Naive B cell (primary cell): Measurements from ENCODE around the gene CDC42BPB. TPM values are rescaled to one million over a fixed set of nuclear protein-coding genes. Genes with fewer than 3 reads are reported as not detected.

Experiments used
- ATAC-seq, 2 donors: fragments of 150-1000 bp; cut with Tn5 transposase; 2 replicates each; pipeline ENCODE4 v1.10.0; 2021; ENCODE audit warnings: low read depth in 2 of 2, mild to moderate bottlenecking in 2 of 2, moderate library complexity in 2 of 2
- DNase-seq: peaks from one replicate; pipeline ENCODE4 v3.0.0; 2022
- H3K27ac Mint-ChIP-seq, 6 donors: one replicate each; pipeline ENCODE4 v1.8.0; 2020 to 2022; ENCODE audit warnings: mild to moderate bottlenecking in 6 of 6, mixed read lengths in 6 of 6, moderate library complexity in 5 of 6, inconsistent platforms in 2 of 6
- H3K27me3 Mint-ChIP-seq, 3 donors: one replicate each; pipeline ENCODE4 v1.8.0; 2021 to 2022; ENCODE audit warnings: mixed read lengths in 3 of 3, mild to moderate bottlenecking in 1 of 3
- H3K36me3 Mint-ChIP-seq, 2 donors: one replicate each; pipeline ENCODE4 v1.8.0; 2020 to 2022; ENCODE audit warnings: mixed read lengths in 2 of 2, inconsistent platforms in 1 of 2, mild to moderate bottlenecking in 1 of 2
- H3K4me1 Mint-ChIP-seq, 3 donors: one replicate each; pipeline ENCODE4 v1.8.0; 2020 to 2022; ENCODE audit warnings: mixed read lengths in 3 of 3, inconsistent platforms in 1 of 3, mild to moderate bottlenecking in 1 of 3, moderate library complexity in 1 of 3
- H3K4me3 Mint-ChIP-seq, 8 donors: one replicate each; pipeline ENCODE4 v1.8.0; 2020 to 2022; ENCODE audit warnings: mild to moderate bottlenecking in 8 of 8, mixed read lengths in 8 of 8, moderate library complexity in 8 of 8, inconsistent platforms in 2 of 8
- H3K9me3 Mint-ChIP-seq, 7 donors: one replicate each; pipeline ENCODE4 v1.8.0; 2020 to 2022; ENCODE audit warnings: mixed read lengths in 7 of 7, mild to moderate bottlenecking in 5 of 7, inconsistent platforms in 2 of 7, moderate library complexity in 1 of 7
- polyA plus RNA-seq, 6 donors: library from polyadenylated mRNA; unstranded; fragments of 300-500 nt; fragmentation: Illumina TruSeq; gene quantifications; one replicate each; pipeline ENCODE4 v1.2.3, GENCODE V29; 2021; ENCODE audit warnings: low read depth in 6 of 6

CDC42BPB gene
- polyA plus RNA-seq, 6 donors from 2014 or later: 0.81 to 2.7 (median 0.97) TPM; not detected in 1

DNA sequence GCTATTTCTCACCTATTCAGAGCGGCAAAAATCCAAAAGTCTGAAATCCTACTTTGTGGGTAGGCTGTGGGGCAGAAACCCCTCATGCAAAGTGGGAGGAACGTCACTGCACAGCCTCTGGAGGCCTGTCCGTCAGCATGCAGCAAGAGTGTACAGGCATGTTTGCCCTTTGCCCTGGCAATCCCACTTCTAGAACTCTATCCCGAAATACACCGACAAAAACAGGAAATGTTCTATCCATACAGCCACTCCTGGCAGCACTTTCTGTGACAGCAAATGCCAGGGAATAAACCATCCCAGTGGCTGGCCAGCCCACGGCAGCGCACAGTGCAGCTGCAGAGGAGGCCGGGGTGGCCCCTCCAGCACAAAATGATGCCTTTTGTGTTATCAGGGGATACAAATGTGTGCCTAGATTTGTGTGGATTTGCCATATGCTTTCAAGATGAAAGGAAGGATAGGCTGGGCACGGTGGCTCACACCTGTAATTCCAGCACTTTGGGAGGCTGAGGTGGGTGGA lies 95.2 kb downstream of the CDC42BPB start:
- Mint-ChIP-seq H3K4me1 (no peaks in the 10 kb centered on the region), H3K27ac (no peak overlapping the region)

DNA sequence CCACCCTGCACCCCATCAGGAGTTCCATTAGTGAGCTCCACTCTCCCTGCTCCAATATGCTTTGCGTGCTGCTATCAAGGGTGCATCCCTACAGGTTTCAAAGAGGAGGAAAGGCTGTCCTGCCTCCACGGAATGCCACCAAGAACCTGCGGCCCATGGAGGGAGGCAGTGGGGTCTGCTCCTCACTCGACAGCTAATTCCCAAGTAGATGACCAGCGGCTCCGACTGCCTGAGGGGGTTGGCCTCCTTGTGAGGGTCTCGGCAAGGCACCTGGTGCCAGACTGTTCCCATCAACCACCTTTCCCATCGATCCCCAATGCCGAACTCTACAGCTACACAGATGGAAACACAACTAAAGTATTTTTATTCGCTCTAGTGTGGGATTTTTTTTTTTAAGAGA lies 98.9 kb downstream of the CDC42BPB start:
- DNase-seq (no peak), ATAC-seq (no peak)
- Mint-ChIP-seq H3K27ac (peak overlapping the region in 1 of 6 donors; percentile 52), H3K9me3 (no peaks in the 10 kb centered on the region), H3K4me3 (no peak overlapping the region), H3K36me3 (peaks cover 15 to 28% of the 10 kb centered on the region in 2 donors), H3K27me3 (no peaks in the 10 kb centered on the region), H3K4me1 (no peaks in the 10 kb centered on the region)

More for the DNA sequence above, 95.2 kb downstream of the CDC42BPB start:
- no peak for ATAC-seq
- Mint-ChIP-seq H3K9me3 (no peaks in the 10 kb centered on the region), H3K36me3 (peaks cover 10 to 26% of the 10 kb centered on the region in 2 donors), H3K4me3 (no peak overlapping the region), H3K27me3 (no peaks in the 10 kb centered on the region)
- DNase-seq: no peak

DNA sequence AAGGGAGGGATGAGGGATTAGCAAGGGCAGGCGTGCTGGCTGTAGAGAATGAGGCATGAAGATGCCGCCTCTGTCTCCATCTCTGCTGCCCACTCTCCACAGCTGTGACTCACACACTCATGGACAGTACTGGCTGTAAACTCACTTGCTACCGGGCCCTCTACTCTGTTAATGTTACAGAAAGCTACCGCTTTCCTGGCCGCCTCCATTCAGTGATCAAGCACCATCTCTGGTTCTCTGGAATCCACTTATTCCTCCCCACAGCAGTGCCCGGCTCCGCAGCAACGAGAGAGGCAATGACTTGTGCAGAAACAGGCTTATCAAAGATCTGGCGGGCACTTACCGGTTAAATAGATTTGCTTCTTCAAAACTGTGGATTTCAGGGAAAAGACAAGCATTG lies 100.1 kb downstream of the CDC42BPB start:
- no peaks in the 10 kb centered on the region for H3K27me3 Mint-ChIP-seq
- H3K4me3 Mint-ChIP-seq: no peak overlapping the region
- ATAC-seq (no peak), DNase-seq (no peak)
- no peaks in the 10 kb centered on the region for H3K4me1 Mint-ChIP-seq
- H3K36me3 Mint-ChIP-seq: peaks cover 19 to 29% of the 10 kb centered on the region in 2 donors
- no peaks in the 10 kb centered on the region for H3K9me3 Mint-ChIP-seq
- peak overlapping the region in 1 of 6 donors; percentile 21 for H3K27ac Mint-ChIP-seq

DNA sequence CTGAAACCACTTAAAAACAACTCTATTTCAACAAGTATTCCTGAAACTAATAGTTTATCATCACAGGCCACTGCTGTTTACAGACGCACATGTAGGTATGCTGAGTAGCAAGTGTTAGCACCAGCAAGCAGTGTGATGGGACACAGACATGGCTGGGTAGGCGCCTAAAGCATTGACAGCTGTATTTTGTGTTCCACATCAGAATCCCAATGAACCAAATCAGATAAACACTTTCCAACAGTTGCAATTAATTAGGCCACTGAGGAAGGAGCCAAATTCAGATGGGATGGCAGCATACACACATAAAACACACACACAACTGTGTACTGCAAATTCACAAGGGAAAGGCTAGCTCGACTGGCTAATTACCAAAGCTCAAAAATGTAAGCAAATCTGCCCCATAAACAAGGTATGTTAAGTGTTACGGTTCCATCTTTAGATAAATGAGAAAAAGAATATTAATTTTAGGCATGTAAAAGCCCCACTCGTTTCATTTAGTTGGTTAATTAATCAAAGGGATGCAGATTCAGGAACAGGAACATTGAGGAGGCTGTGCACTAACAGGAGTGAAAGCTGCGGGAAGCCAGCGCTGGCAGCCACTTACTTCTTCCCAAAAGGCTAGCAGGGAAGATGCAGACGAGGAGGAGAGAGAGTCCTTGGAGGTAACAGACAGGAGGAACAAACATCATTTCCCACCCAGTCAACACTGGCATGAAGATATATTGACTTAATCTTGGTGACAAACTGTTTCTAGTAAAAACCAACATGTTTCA lies 101.5 kb downstream of the CDC42BPB start:
- Mint-ChIP-seq H3K36me3 (peaks cover 19 to 25% of the 10 kb centered on the region in 2 donors), H3K9me3 (no peaks in the 10 kb centered on the region), H3K4me1 (no peaks in the 10 kb centered on the region), H3K27me3 (no peaks in the 10 kb centered on the region), H3K4me3 (no peak overlapping the region), H3K27ac (no peak overlapping the region)
- ATAC-seq: no peak
- DNase-seq: no peak

DNA sequence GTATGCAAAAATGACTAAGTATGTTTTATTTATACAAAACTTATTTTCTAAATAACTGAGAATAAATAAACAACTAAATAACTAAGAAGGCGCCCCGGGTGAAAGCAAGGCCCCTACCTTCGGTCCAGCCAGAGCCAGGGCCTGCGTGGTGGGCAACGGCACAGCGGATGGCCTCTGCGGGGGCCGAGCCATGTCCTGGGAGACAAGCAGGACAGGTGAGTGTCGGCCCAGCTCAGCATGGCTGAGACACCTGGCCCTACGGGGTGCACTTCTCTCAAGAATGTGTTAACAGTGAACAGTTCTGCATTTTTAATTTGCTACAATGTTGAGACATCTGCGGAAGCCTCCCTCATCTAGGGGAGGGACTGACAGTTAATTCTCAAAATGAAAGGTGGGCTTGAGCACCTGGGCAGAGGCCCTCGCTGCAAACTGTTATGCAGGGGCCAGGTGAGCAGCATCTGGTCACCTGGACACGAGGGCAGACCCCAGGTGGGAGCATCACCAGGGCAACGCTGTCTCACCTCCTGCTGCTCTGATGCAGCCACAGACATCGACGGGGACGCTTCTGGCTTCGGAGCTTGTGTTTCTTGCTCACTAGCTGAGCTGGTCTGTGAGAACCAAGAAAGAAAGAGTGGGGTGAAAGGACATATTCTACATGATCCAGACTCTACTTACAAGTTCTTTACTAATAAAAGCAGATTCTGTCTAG lies 103.1 kb downstream of the CDC42BPB start:
- DNase-seq (no peak), ATAC-seq (no peak)
- Mint-ChIP-seq H3K4me1 (peaks cover 7 to 13% (median 13%) of the 10 kb centered on the region in 3 donors), H3K9me3 (no peaks in the 10 kb centered on the region), H3K27me3 (no peaks in the 10 kb centered on the region), H3K4me3 (no peak overlapping the region), H3K27ac (no peak overlapping the region), H3K36me3 (peaks cover 19 to 21% of the 10 kb centered on the region in 2 donors)

- Mint-ChIP-seq H3K9me3 (no peaks in the 10 kb centered on the region), H3K27ac (no peak overlapping the region), H3K4me3 (no peak overlapping the region)
These were observed 104.2 kb downstream of the CDC42BPB start for GRCh38 chr14:102953100-102953499.

GRCh38 chr14:102952276-102952675 lies 105.1 kb downstream of the CDC42BPB start:
- Mint-ChIP-seq H3K36me3 (peaks cover 12 to 13% of the 10 kb centered on the region in 2 donors), H3K4me1 (peaks cover 14 to 24% (median 19%) of the 10 kb centered on the region in 3 donors), H3K4me3 (no peak overlapping the region), H3K27me3 (no peaks in the 10 kb centered on the region), H3K27ac (peak overlapping the region in 1 of 6 donors; percentile 60), H3K9me3 (no peaks in the 10 kb centered on the region)
- DNase-seq (no peak), ATAC-seq (no peak)

More at GRCh38 chr14:102953100-102953499, 104.2 kb downstream of the CDC42BPB start:
- no peak for ATAC-seq
- no peak for DNase-seq
- Mint-ChIP-seq H3K27me3 (no peaks in the 10 kb centered on the region), H3K36me3 (peaks cover 14 to 16% of the 10 kb centered on the region in 2 donors), H3K4me1 (peaks cover 13 to 20% (median 19%) of the 10 kb centered on the region in 3 donors)

- Mint-ChIP-seq H3K36me3 (peaks cover 13 to 16% of the 10 kb centered on the region in 2 donors), H3K4me1 (peaks cover 16 to 29% (median 19%) of the 10 kb centered on the region in 3 donors), H3K27me3 (no peaks in the 10 kb centered on the region), H3K4me3 (no peak overlapping the region), H3K9me3 (no peaks in the 10 kb centered on the region), H3K27ac (peak overlapping the region in 1 of 6 donors; percentile 60)
- ATAC-seq: no peak
- DNase-seq: no peak
These were observed 105.5 kb downstream of the CDC42BPB start for GRCh38 chr14:102951799-102952198.

- Mint-ChIP-seq H3K36me3 (peaks cover 11 to 16% of the 10 kb centered on the region in 2 donors), H3K27me3 (no peaks in the 10 kb centered on the region), H3K4me1 (peaks cover 16 to 32% (median 19%) of the 10 kb centered on the region in 3 donors), H3K4me3 (peak overlapping the region in 1 of 8 donors; percentile 42), H3K27ac (peak overlapping the region in 2 of 6 donors; percentile 26 to 63), H3K9me3 (no peaks in the 10 kb centered on the region)
- ATAC-seq (no peak), DNase-seq (no peak)
These were observed 106.3 kb downstream of the CDC42BPB start for GRCh38 chr14:102951034-102951433.

DNA sequence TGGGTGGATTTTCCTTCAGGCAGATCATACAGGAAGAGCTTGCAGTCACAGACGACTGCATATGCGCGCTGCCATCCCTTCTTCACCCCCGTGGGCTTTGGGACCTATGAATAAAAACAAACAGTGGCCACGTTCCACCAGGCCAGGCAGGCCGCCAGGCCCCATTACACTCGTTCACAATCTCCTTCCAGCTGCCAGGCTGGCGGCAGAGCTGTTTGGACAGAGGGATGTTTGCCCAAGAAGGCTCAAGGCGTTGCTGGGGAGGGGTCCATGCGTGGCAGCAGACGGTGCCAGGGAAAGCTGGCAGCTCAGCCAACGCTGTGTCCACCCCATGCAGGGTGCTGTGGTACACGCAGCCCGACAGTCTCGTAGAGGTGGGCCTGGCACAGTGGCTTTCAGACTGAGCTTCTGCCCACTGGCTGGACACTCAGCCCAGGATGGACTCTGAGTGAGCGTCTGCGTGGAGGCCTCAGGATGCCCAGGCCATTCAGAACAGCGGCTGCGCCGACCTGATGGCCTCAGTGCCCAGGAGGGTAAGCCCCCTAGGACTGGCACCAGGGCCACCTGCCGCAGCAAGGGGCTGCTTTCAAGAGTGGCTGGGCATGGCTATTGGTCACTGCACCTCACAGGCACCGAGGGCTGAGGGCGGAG lies 107.4 kb downstream of the CDC42BPB start:
- ATAC-seq: peak; percentile 1 to 2
- peak overlapping the region in 7 of 8 donors; percentile 27 to 86 (median 57) for H3K4me3 Mint-ChIP-seq

GRCh38 chr14:102949062-102949800 lies 108.1 kb downstream of the CDC42BPB start:
- peak overlapping the region; percentile 69 to 93 (median 88) for H3K27ac Mint-ChIP-seq
- DNase-seq: peak; percentile 83
- peaks cover 5 to 16% of the 10 kb centered on the region in 2 donors for H3K36me3 Mint-ChIP-seq
- no peaks in the 10 kb centered on the region for H3K9me3 Mint-ChIP-seq
- no peaks in the 10 kb centered on the region for H3K27me3 Mint-ChIP-seq
- peak; percentile 83 to 84 for ATAC-seq
- peak overlapping the region; percentile 6 to 86 (median 57) for H3K4me3 Mint-ChIP-seq
- H3K4me1 Mint-ChIP-seq: peaks cover 16 to 32% (median 19%) of the 10 kb centered on the region in 3 donors

More for the DNA sequence above, 107.4 kb downstream of the CDC42BPB start:
- H3K36me3 Mint-ChIP-seq: peaks cover 5 to 16% of the 10 kb centered on the region in 2 donors
- H3K9me3 Mint-ChIP-seq: no peaks in the 10 kb centered on the region
- peaks cover 16 to 32% (median 19%) of the 10 kb centered on the region in 3 donors for H3K4me1 Mint-ChIP-seq
- DNase-seq: no peak
- no peaks in the 10 kb centered on the region for H3K27me3 Mint-ChIP-seq
- H3K27ac Mint-ChIP-seq: peak overlapping the region; percentile 69 to 93 (median 87)

GRCh38 chr14:102948698-102949061 lies 108.7 kb downstream of the CDC42BPB start:
- Mint-ChIP-seq H3K36me3 (peaks cover 4 to 14% of the 10 kb centered on the region in 2 donors), H3K27ac (peak overlapping the region in 5 of 6 donors; percentile 69 to 93 (median 87)), H3K9me3 (no peaks in the 10 kb centered on the region), H3K4me1 (peaks cover 16 to 32% (median 19%) of the 10 kb centered on the region in 3 donors), H3K27me3 (no peaks in the 10 kb centered on the region), H3K4me3 (peak overlapping the region in 6 of 8 donors; percentile 6 to 86 (median 52))
- DNase-seq: no peak
- ATAC-seq: no peak
